HG02884 (cell line): ENCODE results near the gene SLC6A9.

ENCODE experiments used
- ATAC-seq: cut with Tn5 transposase; IDR thresholded peaks from one replicate; pipeline ENCODE4 v1.9.1; 2021; ENCODE audit warnings: mild to moderate bottlenecking, moderate library complexity; ENCODE audit not compliant: unreplicated experiment

The SLC6A9 gene

DNA sequence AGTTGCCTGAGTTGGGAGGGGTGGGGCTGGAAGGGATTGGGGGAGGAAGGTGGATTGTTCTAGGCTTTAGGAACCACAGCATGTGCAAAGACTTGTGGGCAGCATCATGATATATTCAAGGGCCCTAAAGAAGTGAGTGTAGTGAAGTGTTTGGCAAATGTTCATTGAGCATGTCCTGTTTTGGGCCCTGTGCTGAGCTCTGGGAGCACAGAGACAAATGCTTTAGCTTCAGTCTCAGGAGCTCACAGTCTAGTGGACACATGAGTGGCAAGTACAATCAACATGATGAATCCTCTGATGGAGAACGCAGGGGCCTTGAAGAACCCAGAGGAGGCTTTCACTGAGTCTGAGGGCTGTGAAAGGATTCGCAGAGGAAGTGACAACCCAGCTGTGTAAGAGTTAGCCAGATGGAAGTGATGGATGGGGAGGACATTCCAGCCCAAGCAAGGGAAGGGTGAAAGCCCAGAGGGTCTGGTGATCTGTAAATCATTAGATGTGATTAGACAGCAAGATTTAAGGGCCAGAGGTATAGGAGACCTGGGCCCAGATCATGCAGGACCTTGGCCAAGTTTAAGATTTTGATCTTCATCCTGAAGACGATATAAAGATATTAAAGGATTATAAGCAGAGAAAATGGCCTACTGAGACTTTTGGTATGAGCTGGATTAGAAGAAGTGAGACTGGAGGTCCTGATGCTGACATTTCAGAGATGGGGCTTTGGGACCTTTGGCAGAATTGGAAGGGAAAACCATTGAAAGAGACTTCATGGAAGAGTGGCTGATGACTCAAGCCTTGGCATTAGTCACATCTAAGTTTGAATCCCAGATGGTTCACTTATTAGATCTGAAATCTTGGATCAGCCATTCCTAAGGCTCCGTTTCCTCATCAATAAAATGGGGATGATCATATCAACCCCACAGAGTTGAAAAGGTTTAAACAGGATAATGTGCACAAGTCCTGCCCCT lies 80.0 kb downstream of the SLC6A9 start:
- ATAC-seq: no peak

DNA sequence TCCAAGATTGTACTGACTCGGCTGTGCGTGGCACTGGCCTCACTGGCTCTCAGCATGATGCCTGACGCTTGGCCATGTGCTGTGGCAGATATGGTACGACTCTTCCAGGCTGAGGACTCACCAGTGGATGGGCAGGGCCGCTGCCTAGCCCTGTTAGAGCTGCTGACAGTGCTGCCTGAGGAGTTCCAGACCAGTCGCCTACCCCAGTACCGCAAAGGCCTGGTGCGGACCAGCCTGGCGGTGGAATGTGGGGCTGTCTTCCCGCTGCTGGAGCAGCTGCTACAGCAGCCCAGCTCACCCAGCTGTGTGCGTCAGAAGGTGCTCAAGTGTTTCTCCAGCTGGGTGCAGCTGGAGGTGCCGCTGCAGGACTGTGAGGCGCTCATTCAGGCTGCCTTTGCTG lies 81.6 kb downstream of the SLC6A9 start:
- ATAC-seq: no peak

DNA sequence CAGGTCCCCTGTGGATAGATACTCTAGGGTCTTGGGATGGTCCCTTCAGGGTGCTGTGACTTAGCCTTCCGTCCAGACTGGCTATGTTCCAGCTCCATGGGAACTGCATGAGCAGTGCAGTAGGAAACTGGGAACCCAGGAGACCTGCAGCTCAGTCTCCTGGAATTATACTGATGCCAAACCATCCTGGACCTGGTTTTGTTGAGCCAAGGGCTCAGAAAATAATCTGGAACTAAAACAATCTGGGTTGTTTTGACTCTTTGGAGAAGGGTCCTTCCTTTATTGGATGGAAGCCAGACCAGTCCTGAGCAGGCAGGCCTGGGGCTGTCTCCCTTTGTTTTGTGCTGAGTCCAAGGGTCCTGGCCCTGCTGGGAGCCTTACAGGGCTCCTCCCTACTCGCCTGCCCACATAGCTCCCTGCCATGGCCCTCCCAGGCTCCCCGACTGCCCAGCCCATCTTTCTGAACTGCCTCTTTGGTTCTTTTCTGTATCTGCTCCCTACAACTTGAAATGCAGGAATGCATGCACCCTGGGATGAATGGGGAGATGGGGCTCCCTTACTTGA lies 83.3 kb downstream of the SLC6A9 start:
- no peak for ATAC-seq

DNA sequence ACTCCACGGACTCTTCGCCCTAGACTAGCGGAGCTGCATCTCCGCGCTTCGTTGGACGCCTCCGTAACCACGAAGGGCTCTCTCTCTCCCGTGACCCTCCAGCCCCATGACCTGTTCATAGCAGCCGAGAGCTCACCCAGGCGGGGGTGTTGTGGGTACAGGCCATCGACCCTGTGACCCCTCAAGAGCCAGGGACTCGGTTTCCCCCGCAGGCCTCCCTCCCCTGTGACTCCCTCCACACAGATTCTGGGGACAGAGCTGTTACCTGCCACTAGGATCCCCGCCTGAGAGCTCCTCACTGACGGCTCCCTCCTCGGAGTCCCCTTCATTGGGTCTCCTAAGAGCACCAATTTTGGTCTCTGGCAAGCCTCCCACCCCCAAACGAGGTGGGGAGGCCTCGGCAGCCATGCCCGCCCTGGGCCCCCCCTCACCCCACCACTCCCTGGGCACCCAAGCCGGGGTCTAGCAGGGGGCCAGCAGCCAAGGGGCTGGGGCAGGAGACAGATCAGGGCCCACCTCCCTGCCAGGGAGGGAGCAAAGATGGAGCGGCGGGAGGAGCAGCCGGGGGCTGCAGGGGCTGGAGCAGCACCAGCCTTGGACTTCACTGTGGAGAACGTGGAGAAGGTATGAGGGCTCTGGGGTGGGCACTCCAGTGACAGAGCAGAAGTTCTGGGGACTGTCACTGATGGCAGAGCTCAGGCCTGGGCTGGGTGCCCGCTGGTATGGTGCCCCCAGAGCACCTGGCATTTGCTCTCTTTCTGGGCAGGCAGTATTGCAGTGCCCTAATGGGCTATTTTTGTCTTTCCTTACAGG lies 84.0 kb downstream of the SLC6A9 start:
- peak; percentile 23 for ATAC-seq
